ENCODE measurements around the gene MAN2B2.
"Not testable (repeated sequence)": the region's sequence is repeated elsewhere in the genome, so short reads cannot be mapped to it uniquely, and the experiment has no call there.

The MAN2B2 gene

GRCh38 chr4:6619116-6619465 is 44.1 kb downstream of the MAN2B2 start:
- DNase-seq, result no peak

GRCh38 chr4:6619466-6620255 is 44.7 kb downstream of the MAN2B2 start:
- DNase-seq, result no peak

GRCh38 chr4:6620296-6620695 is 45.3 kb downstream of the MAN2B2 start:
- DNase-seq, result no peak

- DNase-seq, result no peak
These were observed 46.0 kb downstream of the MAN2B2 start for GRCh38 chr4:6620891-6621555.

GRCh38 chr4:6621556-6621927 is 46.6 kb downstream of the MAN2B2 start:
- no peak for DNase-seq

GRCh38 chr4:6622744-6623143 is 47.8 kb downstream of the MAN2B2 start:
- DNase-seq, result no peak

- DNase-seq, result no peak
These were observed 50.3 kb downstream of the MAN2B2 start for GRCh38 chr4:6625256-6625655.

GRCh38 chr4:6626066-6626465 is 51.1 kb downstream of the MAN2B2 start:
- DNase-seq, result no peak

GRCh38 chr4:6627832-6628231 is 52.8 kb downstream of the MAN2B2 start:
- no peak for DNase-seq

GRCh38 chr4:6628484-6628883 is 53.5 kb downstream of the MAN2B2 start:
- not testable (repeated sequence) for DNase-seq

GRCh38 chr4:6632125-6632524 is 57.1 kb downstream of the MAN2B2 start:
- no peak for DNase-seq

- no peak for DNase-seq
These were observed 58.3 kb downstream of the MAN2B2 start for GRCh38 chr4:6633091-6633906.

GRCh38 chr4:6634746-6635145 is 59.8 kb downstream of the MAN2B2 start:
- no peak for DNase-seq

GRCh38 chr4:6639137-6639680 is 64.2 kb downstream of the MAN2B2 start:
- DNase-seq, result no peak

- peak; percentile 60 for DNase-seq
These were observed 65.5 kb downstream of the MAN2B2 start, which contains the start of gene MRFAP1 for GRCh38 chr4:6640292-6641163. Gene MRFAP1 (plus strand): TSS chr4:6640685. CDS start chr4:6640863, 178 bp downstream.

- no peak for DNase-seq
These were observed 66.4 kb downstream of the MAN2B2 start for GRCh38 chr4:6641164-6641970.

GRCh38 chr4:6641971-6642320 is 67.0 kb downstream of the MAN2B2 start:
- no peak for DNase-seq

- no peak for DNase-seq
These were observed 68.3 kb downstream of the MAN2B2 start for GRCh38 chr4:6643141-6643847.

GRCh38 chr4:6644792-6645530 is 70.0 kb downstream of the MAN2B2 start:
- no peak for DNase-seq

- DNase-seq, result no peak
These were observed 72.2 kb downstream of the MAN2B2 start for GRCh38 chr4:6647169-6647568.

Data from DMS 273 treated with DMSO at 0.1 percent for 48 hours (cell line).